Thymus (tissue), 11 donors: ENCODE results near the gene SLC24A3. TPM values are rescaled to one million over a fixed set of nuclear protein-coding genes. Genes with fewer than 3 reads are reported as not detected.

Source experiments
- DNase-seq, 9 donors: peaks; one replicate each; pipeline ENCODE4 v3.0.0-alpha.2; 2013; ENCODE audit warnings: low spot score in 9 of 9, low read depth in 6 of 9, missing footprints in 1 of 9
- H3K27ac ChIP-seq, 2 donors: one replicate each; pipeline ENCODE4 v1.5.1; 2013; ENCODE audit warnings: control low read depth in 1 of 2, low read depth in 1 of 2, low read length in 1 of 2, mild to moderate bottlenecking in 1 of 2, moderate library complexity in 1 of 2
- H3K27me3 ChIP-seq, 2 donors: one replicate each; pipeline ENCODE4 v1.5.1; 2013; ENCODE audit warnings: low read length in 1 of 2; ENCODE audit not compliant: control insufficient read depth in 2 of 2, insufficient read depth in 1 of 2
- H3K36me3 ChIP-seq, 2 donors: one replicate each; pipeline ENCODE4 v1.5.1; 2013; ENCODE audit warnings: low read length in 1 of 2, mild to moderate bottlenecking in 1 of 2, moderate library complexity in 1 of 2; ENCODE audit not compliant: control insufficient read depth in 2 of 2, insufficient read depth in 2 of 2
- H3K4me1 ChIP-seq, 2 donors: one replicate each; pipeline ENCODE4 v1.5.1; 2013; ENCODE audit warnings: low read length in 2 of 2; ENCODE audit not compliant: control insufficient read depth in 2 of 2, insufficient read depth in 2 of 2
- H3K4me3 ChIP-seq, 2 donors: one replicate each; pipeline ENCODE4 v1.5.1; 2013; ENCODE audit warnings: low read length in 2 of 2, control low read depth in 1 of 2, mild to moderate bottlenecking in 1 of 2
- H3K9me3 ChIP-seq, 2 donors: one replicate each; pipeline ENCODE4 v1.5.1; 2013; ENCODE audit warnings: low read length in 1 of 2, mild to moderate bottlenecking in 1 of 2; ENCODE audit not compliant: control insufficient read depth in 2 of 2, insufficient read depth in 1 of 2
- WGBS: extraction: QIAGEN DNeasy Blood & Tissue Kit; methylation state at CpG from one replicate; pipeline ENCODE4 v1.1.7; 2013; 5-methylcytosine and 5-hydroxymethylcytosine counted together
- polyA plus RNA-seq: library from polyadenylated mRNA; stranded (reverse); fragments of 200-250 nt; gene quantifications from one replicate; pipeline ENCODE4 v1.2.3, GENCODE V29; 2013
- total RNA-seq: library from RNA; stranded (reverse); fragments of 120-200 nt; gene quantifications from one replicate; pipeline ENCODE4 v1.2.4, GENCODE V29; 2013
- donor health status: healthy.

SLC24A3 gene
- total and polyA plus RNA-seq, 2 donors: 0.99 to 2.1 TPM

DNA sequence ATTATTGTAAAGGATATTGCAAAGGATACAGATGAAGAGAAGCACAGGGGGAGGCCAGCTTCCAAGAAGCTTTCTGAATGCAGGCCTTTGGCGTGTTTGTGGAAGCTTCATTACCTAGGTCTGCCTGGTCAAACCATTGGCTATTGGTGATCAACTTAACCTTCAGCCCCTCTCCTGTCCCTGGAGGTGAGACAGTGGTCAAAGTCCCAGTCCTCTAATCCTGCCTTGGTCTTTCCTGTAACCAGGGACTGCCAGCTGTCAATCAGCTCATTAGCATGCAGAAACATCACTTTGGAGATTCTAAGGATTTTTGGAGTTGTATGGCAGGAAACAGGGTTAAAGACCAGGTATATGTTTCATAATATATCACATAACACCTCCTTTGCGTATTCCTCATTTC, 558.6 kb downstream of the SLC24A3 start:
- 98% methylated on average over 2 of the region's 2 CpGs for WGBS
- H3K27me3 ChIP-seq: no peaks in the 10 kb centered on the region
- DNase-seq: no peak
- no peak overlapping the region for H3K27ac ChIP-seq
- no peaks in the 10 kb centered on the region for H3K4me1 ChIP-seq
- H3K4me3 ChIP-seq: no peak overlapping the region
- no peaks in the 10 kb centered on the region for H3K9me3 ChIP-seq
- H3K36me3 ChIP-seq: no peaks in the 10 kb centered on the region
